Astrocyte (in vitro differentiated cells and primary cell): Measurements from ENCODE around the gene PREX1.

Source experiments
- EZH2 ChIP-seq: IDR thresholded peaks from 2 replicates; pipeline ENCODE4 v1.6.1; 2012; ENCODE audit warnings: mild to moderate bottlenecking, low read length, inconsistent platforms; ENCODE audit not compliant: insufficient read depth
- TF ChIP-seq, protein P1 (sequence below): IDR thresholded peaks from 2 replicates; pipeline ENCODE4 v1.5.1; 2011; ENCODE audit warnings: low read depth, mild to moderate bottlenecking, inconsistent platforms, low read length, moderate library complexity; ENCODE audit not compliant: insufficient read depth

DNA sequence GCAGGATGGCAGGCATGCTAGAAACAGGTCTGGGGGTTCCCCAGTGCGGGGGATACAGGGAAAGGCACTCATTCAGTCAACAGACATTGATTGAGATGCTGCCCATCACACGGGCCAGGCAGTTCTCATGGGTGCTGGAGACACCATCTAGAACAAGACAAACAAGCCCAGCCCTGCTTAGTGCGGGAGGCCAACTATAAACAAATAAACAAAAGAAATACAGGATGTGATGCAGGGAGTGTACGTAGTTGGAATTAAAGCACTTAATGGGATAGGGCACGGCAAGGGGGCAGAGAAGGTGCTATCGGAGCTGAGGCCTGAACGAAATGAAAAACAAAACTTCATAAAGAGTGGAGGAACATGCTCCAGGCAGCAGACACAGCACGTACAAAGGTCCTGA lies 169.3 kb downstream of the PREX1 start:
- TF ChIP-seq, protein P1, sequence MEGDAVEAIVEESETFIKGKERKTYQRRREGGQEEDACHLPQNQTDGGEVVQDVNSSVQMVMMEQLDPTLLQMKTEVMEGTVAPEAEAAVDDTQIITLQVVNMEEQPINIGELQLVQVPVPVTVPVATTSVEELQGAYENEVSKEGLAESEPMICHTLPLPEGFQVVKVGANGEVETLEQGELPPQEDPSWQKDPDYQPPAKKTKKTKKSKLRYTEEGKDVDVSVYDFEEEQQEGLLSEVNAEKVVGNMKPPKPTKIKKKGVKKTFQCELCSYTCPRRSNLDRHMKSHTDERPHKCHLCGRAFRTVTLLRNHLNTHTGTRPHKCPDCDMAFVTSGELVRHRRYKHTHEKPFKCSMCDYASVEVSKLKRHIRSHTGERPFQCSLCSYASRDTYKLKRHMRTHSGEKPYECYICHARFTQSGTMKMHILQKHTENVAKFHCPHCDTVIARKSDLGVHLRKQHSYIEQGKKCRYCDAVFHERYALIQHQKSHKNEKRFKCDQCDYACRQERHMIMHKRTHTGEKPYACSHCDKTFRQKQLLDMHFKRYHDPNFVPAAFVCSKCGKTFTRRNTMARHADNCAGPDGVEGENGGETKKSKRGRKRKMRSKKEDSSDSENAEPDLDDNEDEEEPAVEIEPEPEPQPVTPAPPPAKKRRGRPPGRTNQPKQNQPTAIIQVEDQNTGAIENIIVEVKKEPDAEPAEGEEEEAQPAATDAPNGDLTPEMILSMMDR, result no peak
- no peak for TF ChIP-seq EZH2
